HepG2 (cell line): ENCODE results near the gene LIPT2. TPM values are rescaled to one million over a fixed set of nuclear protein-coding genes. Genes with fewer than 3 reads are reported as not detected.

ENCODE experiments used
- GATA4 ChIP-seq: sonication (generic); IDR thresholded peaks from 2 replicates; pipeline ENCODE4 v1.6.1; 2016; ENCODE audit warnings: antibody characterized with exemption, low read depth, borderline replicate concordance
- KMT2B ChIP-seq: IDR thresholded peaks from 2 replicates; pipeline ENCODE4 v1.6.1; 2016; ENCODE audit warnings: missing genetic modification reagents, missing compliant biosample characterization
- MIXL1 ChIP-seq: IDR thresholded peaks from 2 replicates; pipeline ENCODE4 v1.6.1; 2016
- NRL ChIP-seq: sonication (generic); formaldehyde crosslinking; IDR thresholded peaks from 2 replicates; pipeline ENCODE4 v1.5.0; 2020; ENCODE audit warnings: missing genetic modification reagents, mild to moderate bottlenecking, moderate library complexity, borderline replicate concordance
- REPIN1 ChIP-seq: sonication (generic); formaldehyde crosslinking; IDR thresholded peaks from 2 replicates; pipeline ENCODE4 v1.8.0; 2022; ENCODE audit warnings: missing genetic modification reagents, low read depth, mild to moderate bottlenecking, borderline replicate concordance
- RFXANK ChIP-seq: IDR thresholded peaks from 2 replicates; pipeline ENCODE4 v1.6.1; 2016
- SMARCC2 ChIP-seq: fragments of 450-650 bp; IDR thresholded peaks from 2 replicates; pipeline ENCODE4 v1.6.1; 2017; ENCODE audit warnings: antibody characterized with exemption, mild to moderate bottlenecking
- TRIM24 ChIP-seq: sonication (generic); formaldehyde crosslinking; IDR thresholded peaks from 2 replicates; pipeline ENCODE4 v1.8.0; 2022; ENCODE audit warnings: mild to moderate bottlenecking, missing genetic modification reagents
- U2AF1 ChIP-seq: fragments of 200-400 bp; formaldehyde crosslinking; optimal IDR thresholded peaks from 2 replicates; pipeline ENCODE3; 2017; ENCODE audit warnings: mild to moderate bottlenecking, low read depth, low read length
- ZEB1 ChIP-seq: IDR thresholded peaks from 2 replicates; pipeline ENCODE4 v1.6.1; 2012; ENCODE audit warnings: mild to moderate bottlenecking, low read depth, inconsistent platforms; ENCODE audit not compliant: insufficient replicate concordance
- ZNF329 ChIP-seq: sonication (generic); formaldehyde crosslinking; IDR thresholded peaks from 2 replicates; pipeline ENCODE4 v1.9.0; 2021; ENCODE audit warnings: low read depth, mild to moderate bottlenecking, missing genetic modification reagents
- ZNF446 ChIP-seq: sonication (generic); formaldehyde crosslinking; IDR thresholded peaks from 2 replicates; pipeline ENCODE4 v1.5.0; 2020; ENCODE audit warnings: mild to moderate bottlenecking, missing genetic modification reagents
- polyA plus RNA-seq, 8 experiments: library from polyadenylated mRNA; depleted of rRNA in 3 of 8; stranded (reverse) in 7 of 8; unstranded in 1 of 8; fragments of >200 nt; fragmentation: Illumina TruSeq in 4 of 8; extraction: Trizol in 4 of 8; gene quantifications; 2 replicates each; pipeline versions ENCODE4 v1.2.1 to v1.2.3, GENCODE V29; 2011 to 2016; ENCODE audit warnings: low read depth in 4 of 8, missing spikeins in 1 of 8, mixed read lengths in 1 of 8; ENCODE audit not compliant: insufficient read depth in 1 of 8
- total RNA-seq, 5 experiments: library from RNA; depleted of rRNA; stranded (reverse); fragments of >200 nt; fragmentation: Illumina TruSeq; extraction: Trizol; gene quantifications; 2 replicates each; pipeline ENCODE4 v1.2.3, GENCODE V29; 2016; ENCODE audit warnings: low read depth in 1 of 5
- TF ChIP-seq, protein P1 (sequence below): IDR thresholded peaks from 2 replicates; pipeline ENCODE4 v1.4.0; 2020; ENCODE audit warnings: mild to moderate bottlenecking, missing genetic modification reagents
- TF ChIP-seq, protein P2 (sequence below), 2 experiments: sonication (generic) in 1 of 2; formaldehyde crosslinking in 1 of 2; IDR thresholded peaks; 2 replicates each; pipeline versions ENCODE4 v1.4.0 to v1.6.1; 2016 to 2020; ENCODE audit warnings: borderline replicate concordance in 1 of 2, low read depth in 1 of 2, mild to moderate bottlenecking in 1 of 2, missing genetic modification reagents in 1 of 2
- TF ChIP-seq, protein P3 (sequence below): sonication (generic); formaldehyde crosslinking; IDR thresholded peaks from 2 replicates; pipeline ENCODE4 v1.5.0; 2020; ENCODE audit warnings: missing genetic modification reagents, mild to moderate bottlenecking, borderline replicate concordance

The LIPT2 gene
- total and polyA plus RNA-seq, 2 of the 13 experiments (the other 11 are each of a cell fraction or from before 2014, with no cell fraction given) = 3.0 to 5.6 TPM

DNA sequence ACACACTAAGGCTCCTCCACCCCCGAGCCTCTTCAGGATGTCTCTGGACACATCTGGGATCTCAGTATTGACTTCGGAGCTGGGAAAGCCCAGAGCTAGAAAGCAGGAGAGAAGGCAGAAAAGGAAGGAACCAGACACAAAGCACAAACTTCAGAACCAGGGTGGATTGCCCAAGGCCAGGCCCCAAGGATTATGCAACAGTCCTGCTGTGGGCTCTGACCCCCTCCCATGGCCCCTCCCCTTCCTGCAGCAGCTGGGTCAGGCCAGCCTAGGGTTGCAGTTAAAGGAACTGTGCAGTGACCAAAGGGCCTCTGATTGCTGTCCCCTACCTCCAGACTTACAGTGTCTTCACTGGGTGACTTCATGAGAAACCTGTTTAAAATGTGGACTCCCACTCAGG lies 31.5 kb downstream of the LIPT2 start (continued):
- TF ChIP-seq GATA4 (no peak), TRIM24 (0 out of 2 replicates have a peak, but pooled peaks have one; percentile 45), KMT2B (CRISPR knock-in tag) (no peak), ZEB1 (no peak), ZNF329 (CRISPR knock-in tag) (no peak), REPIN1 (CRISPR knock-in tag) (peak; percentile 73; the same call in 1 of the 2 replicates), RFXANK (no peak), NRL (no peak), SMARCC2 (no peak), ZNF446 (no peak), MIXL1 (CRISPR knock-in tag) (0 out of 2 replicates have a peak, but pooled peaks have one; percentile 17), U2AF1 (no peak)
- TF ChIP-seq, protein P1, sequence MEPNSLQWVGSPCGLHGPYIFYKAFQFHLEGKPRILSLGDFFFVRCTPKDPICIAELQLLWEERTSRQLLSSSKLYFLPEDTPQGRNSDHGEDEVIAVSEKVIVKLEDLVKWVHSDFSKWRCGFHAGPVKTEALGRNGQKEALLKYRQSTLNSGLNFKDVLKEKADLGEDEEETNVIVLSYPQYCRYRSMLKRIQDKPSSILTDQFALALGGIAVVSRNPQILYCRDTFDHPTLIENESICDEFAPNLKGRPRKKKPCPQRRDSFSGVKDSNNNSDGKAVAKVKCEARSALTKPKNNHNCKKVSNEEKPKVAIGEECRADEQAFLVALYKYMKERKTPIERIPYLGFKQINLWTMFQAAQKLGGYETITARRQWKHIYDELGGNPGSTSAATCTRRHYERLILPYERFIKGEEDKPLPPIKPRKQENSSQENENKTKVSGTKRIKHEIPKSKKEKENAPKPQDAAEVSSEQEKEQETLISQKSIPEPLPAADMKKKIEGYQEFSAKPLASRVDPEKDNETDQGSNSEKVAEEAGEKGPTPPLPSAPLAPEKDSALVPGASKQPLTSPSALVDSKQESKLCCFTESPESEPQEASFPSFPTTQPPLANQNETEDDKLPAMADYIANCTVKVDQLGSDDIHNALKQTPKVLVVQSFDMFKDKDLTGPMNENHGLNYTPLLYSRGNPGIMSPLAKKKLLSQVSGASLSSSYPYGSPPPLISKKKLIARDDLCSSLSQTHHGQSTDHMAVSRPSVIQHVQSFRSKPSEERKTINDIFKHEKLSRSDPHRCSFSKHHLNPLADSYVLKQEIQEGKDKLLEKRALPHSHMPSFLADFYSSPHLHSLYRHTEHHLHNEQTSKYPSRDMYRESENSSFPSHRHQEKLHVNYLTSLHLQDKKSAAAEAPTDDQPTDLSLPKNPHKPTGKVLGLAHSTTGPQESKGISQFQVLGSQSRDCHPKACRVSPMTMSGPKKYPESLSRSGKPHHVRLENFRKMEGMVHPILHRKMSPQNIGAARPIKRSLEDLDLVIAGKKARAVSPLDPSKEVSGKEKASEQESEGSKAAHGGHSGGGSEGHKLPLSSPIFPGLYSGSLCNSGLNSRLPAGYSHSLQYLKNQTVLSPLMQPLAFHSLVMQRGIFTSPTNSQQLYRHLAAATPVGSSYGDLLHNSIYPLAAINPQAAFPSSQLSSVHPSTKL = peak; percentile 91
- TF ChIP-seq, protein P2, sequence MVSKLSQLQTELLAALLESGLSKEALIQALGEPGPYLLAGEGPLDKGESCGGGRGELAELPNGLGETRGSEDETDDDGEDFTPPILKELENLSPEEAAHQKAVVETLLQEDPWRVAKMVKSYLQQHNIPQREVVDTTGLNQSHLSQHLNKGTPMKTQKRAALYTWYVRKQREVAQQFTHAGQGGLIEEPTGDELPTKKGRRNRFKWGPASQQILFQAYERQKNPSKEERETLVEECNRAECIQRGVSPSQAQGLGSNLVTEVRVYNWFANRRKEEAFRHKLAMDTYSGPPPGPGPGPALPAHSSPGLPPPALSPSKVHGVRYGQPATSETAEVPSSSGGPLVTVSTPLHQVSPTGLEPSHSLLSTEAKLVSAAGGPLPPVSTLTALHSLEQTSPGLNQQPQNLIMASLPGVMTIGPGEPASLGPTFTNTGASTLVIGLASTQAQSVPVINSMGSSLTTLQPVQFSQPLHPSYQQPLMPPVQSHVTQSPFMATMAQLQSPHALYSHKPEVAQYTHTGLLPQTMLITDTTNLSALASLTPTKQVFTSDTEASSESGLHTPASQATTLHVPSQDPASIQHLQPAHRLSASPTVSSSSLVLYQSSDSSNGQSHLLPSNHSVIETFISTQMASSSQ (IDR thresholded peaks at IDR 0.05; ENCODE audit: low read depth) = no peak
- TF ChIP-seq, protein P2 (CRISPR knock-in tag; IDR thresholded peaks at IDR 0.05; ENCODE audit: borderline replicate concordance) = no peak
- TF ChIP-seq, protein P3, sequence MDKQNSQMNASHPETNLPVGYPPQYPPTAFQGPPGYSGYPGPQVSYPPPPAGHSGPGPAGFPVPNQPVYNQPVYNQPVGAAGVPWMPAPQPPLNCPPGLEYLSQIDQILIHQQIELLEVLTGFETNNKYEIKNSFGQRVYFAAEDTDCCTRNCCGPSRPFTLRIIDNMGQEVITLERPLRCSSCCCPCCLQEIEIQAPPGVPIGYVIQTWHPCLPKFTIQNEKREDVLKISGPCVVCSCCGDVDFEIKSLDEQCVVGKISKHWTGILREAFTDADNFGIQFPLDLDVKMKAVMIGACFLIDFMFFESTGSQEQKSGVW = no peak
